ENCODE data around the gene PTP4A2. TPM values are rescaled to one million over a fixed set of nuclear protein-coding genes. Genes with fewer than 3 reads are reported as not detected.
"Not testable (repeated sequence)": the region's sequence is repeated elsewhere in the genome, so short reads cannot be mapped to it uniquely, and the experiment has no call there.

Gene PTP4A2
- total RNA-seq, 1 experiment from 2014 or later = 201 TPM

GRCh38 chr1:31900790-31901189, 37.4 kb downstream of the PTP4A2 start:
- no peak for DNase-seq
- Histone ChIP-seq H3K27me3 (ENCODE audit: insufficient read depth, low read depth) (no peaks in the 10 kb centered on the region), H3K9me2 (ENCODE audit: insufficient read depth) (no peaks in the 10 kb centered on the region), H3K36me3 (ENCODE audit: low read depth) (0 out of 2 replicates have a peak, but pooled peaks cover 5% of the 10 kb centered on the region), H3K4me1 (replicated peaks; ENCODE audit: insufficient read depth) (no peaks in the 10 kb centered on the region), H3K79me2 (ENCODE audit: low read depth) (no peaks in the 10 kb centered on the region), H3K4me3 (no peak overlapping the region), H2AFZ (no peak overlapping the region), H3F3A (ENCODE audit: insufficient read depth, low read depth) (peaks cover 39% of the 10 kb centered on the region), H3K27ac (no peak overlapping the region), H3K9me3 (ENCODE audit: insufficient read depth, low read depth) (no peaks in the 10 kb centered on the region), H4K20me1 (ENCODE audit: insufficient read depth) (peaks cover 3% of the 10 kb centered on the region), H3K4me2 (no peak overlapping the region)
- ChIA-PET POLR2A (ENCODE audit: unreplicated experiment) (no interaction called here), CTCF (no interaction called here)
- TF ChIP-seq EZH2 (IDR thresholded peaks at IDR 0.05; ENCODE audit: low read depth) = no peak
- TF ChIP-seq, protein P1, sequence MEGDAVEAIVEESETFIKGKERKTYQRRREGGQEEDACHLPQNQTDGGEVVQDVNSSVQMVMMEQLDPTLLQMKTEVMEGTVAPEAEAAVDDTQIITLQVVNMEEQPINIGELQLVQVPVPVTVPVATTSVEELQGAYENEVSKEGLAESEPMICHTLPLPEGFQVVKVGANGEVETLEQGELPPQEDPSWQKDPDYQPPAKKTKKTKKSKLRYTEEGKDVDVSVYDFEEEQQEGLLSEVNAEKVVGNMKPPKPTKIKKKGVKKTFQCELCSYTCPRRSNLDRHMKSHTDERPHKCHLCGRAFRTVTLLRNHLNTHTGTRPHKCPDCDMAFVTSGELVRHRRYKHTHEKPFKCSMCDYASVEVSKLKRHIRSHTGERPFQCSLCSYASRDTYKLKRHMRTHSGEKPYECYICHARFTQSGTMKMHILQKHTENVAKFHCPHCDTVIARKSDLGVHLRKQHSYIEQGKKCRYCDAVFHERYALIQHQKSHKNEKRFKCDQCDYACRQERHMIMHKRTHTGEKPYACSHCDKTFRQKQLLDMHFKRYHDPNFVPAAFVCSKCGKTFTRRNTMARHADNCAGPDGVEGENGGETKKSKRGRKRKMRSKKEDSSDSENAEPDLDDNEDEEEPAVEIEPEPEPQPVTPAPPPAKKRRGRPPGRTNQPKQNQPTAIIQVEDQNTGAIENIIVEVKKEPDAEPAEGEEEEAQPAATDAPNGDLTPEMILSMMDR (conservative IDR thresholded peaks at IDR 0.05) = no peak
- no TSS peak for BruUV-seq (replicated peaks)
- intact Hi-C loops (cut with micrococcal nuclease; ENCODE audit: unreplicated experiment) = no loop called here

DNA sequence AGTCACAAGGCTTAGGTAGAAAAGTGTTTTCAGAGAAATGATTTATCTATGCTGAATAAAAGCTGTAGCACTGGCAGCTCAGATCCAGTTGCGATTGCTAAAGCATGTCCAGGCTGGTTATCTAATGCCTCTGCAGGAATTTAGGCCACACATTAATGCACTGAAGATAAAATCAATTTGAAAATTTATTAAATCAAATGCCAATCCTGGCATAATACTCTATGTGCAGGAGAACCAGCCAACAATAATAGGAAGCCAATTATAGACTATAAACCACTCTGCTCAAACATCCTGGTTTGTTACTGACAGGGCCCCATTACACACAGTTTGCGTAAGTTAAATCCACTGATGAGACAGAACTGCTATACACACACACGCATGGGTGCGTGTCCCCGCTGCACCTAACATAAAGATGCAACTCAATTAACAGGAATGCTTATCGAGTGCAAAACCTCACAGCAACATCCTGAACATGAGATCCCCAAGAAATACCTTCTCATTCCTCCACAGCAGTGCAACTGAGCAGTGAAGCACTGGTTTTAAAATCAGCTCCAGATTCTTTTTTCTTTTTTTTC, 40.6 kb downstream of the PTP4A2 start:
- H3K9me3 ChIP-seq (ENCODE audit: insufficient read depth, low read depth) = no peaks in the 10 kb centered on the region
- no peak overlapping the region for H3K4me2 ChIP-seq
- TF ChIP-seq, protein P1 (conservative IDR thresholded peaks at IDR 0.05) = no peak
- no peak for TF ChIP-seq EZH2 (IDR thresholded peaks at IDR 0.05; ENCODE audit: low read depth)
- ChIA-PET POLR2A (ENCODE audit: unreplicated experiment) (no interaction called here), CTCF (no interaction called here)
- H3K27me3 ChIP-seq (ENCODE audit: insufficient read depth, low read depth) = no peaks in the 10 kb centered on the region
- no peaks in the 10 kb centered on the region for H3K36me3 ChIP-seq (ENCODE audit: low read depth)
- H3K4me1 ChIP-seq (replicated peaks; ENCODE audit: insufficient read depth) = no peaks in the 10 kb centered on the region
- H4K20me1 ChIP-seq (ENCODE audit: insufficient read depth) = no peaks in the 10 kb centered on the region
- H3K4me3 ChIP-seq = no peak overlapping the region
- intact Hi-C loops (cut with micrococcal nuclease; ENCODE audit: unreplicated experiment) = no loop called here
- H2AFZ ChIP-seq = no peak overlapping the region
- DNase-seq = no peak
- no peaks in the 10 kb centered on the region for H3K9me2 ChIP-seq (ENCODE audit: insufficient read depth)
- H3K79me2 ChIP-seq (ENCODE audit: low read depth) = no peaks in the 10 kb centered on the region
- H3K27ac ChIP-seq = no peak overlapping the region
- BruUV-seq (replicated peaks) = no TSS peak
- H3F3A ChIP-seq (ENCODE audit: insufficient read depth, low read depth) = 0 out of 2 replicates have a peak, but pooled peaks cover 14% of the 10 kb centered on the region

DNA sequence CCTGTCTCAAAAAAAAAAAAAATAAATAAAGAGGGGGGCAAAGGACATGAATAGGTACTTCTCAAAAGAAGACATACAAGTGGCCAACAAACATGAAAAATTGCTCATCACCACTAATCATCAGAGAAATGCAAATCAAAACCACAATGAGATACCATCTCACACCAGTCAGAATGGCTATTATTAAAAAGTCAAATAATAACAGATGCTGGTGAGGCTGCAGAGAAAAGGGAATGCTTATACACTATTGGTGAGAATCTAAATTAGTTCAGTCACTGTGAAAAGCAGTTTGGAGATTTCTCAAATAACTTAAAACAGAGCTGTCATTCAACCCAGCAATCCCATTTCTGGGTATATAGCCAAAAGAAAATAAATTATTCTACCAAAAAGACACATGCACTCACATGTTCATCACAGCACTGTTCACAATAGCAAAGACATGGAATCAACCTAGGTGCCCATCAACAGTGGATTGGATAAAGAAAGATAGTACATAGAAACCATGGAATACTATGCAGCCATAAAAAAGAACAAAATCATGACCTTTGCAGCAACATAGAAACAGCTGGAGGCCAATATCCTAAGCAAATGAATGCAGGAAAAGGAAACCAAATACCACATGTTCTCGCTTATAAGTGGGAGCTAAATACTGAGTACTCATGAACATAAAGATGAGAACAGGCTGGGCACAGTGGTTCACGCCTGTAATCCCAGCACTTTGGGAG, 42.5 kb downstream of the PTP4A2 start:
- intact Hi-C loops (cut with micrococcal nuclease; ENCODE audit: unreplicated experiment); H4K20me1 ChIP-seq (ENCODE audit: insufficient read depth); H3K4me1 ChIP-seq (replicated peaks; ENCODE audit: insufficient read depth); H3K9me2 ChIP-seq (ENCODE audit: insufficient read depth); H3K27ac ChIP-seq; CTCF ChIA-PET; H3K4me3 ChIP-seq; H3K27me3 ChIP-seq (ENCODE audit: insufficient read depth, low read depth); BruUV-seq (replicated peaks); H3F3A ChIP-seq (ENCODE audit: insufficient read depth, low read depth); H2AFZ ChIP-seq; H3K9me3 ChIP-seq (ENCODE audit: insufficient read depth, low read depth); H3K36me3 ChIP-seq (ENCODE audit: low read depth); H3K79me2 ChIP-seq (ENCODE audit: low read depth); H3K4me2 ChIP-seq; POLR2A ChIA-PET (ENCODE audit: unreplicated experiment); DNase-seq: not testable (repeated sequence)

Measured in PC-9 (cell line).